ENCODE results near the gene CCDC148.
"Not testable (repeated sequence)": the region's sequence is repeated elsewhere in the genome, so short reads cannot be mapped to it uniquely, and the experiment has no call there.

CCDC148 gene

DNA sequence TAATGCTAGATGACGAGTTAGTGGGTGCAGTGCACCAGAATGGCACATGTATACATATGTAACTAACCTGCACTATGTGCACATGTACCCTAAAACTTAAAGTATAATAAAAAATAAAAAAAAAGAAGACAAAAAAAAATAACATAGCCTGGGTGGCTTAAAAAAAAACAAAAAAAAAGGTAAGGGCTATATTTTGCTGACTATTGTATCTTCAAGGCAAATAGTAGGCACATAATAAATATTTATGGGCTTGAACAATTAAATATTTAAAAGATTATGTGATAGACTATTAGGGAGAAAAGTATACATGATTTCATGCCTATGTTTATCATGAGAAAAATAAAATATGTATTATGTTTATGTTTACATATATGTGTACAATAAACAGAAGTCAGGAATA is 99.4 kb downstream of the CCDC148 start:
- no peak for DNase-seq (ENCODE audit: low read depth in 1 of 2, low spot score in 1 of 2)
- TF ChIP-seq JUND (IDR thresholded peaks at IDR 0.05; ENCODE audit: low read depth), result no peak
- in situ Hi-C loops (cut with HindIII; ENCODE audit: low pct_unique_long_range_greater_than_20kb, low sequenced_read_pairs), result no loop called here

DNA sequence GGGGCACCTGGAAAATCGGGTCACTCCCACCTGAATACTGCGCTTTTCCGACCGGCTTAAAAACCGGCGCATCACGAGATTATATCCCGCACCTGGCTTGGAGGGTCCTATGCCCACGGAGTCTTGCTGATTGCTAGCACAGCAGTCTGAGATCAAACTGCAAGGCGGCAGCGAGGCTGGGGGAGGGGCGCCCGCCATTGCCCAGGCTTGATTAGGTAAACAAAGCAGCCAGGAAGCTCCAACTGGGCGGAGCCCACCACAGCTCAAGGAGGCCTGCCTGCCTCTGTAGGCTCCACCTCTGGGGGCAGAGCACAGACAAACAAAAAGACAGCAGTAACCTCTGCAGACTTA is 105.1 kb downstream of the CCDC148 start:
- in situ Hi-C loops (cut with HindIII; ENCODE audit: low pct_unique_long_range_greater_than_20kb, low sequenced_read_pairs); DNase-seq (ENCODE audit: low read depth in 1 of 2, low spot score in 1 of 2): not testable (repeated sequence)

DNA sequence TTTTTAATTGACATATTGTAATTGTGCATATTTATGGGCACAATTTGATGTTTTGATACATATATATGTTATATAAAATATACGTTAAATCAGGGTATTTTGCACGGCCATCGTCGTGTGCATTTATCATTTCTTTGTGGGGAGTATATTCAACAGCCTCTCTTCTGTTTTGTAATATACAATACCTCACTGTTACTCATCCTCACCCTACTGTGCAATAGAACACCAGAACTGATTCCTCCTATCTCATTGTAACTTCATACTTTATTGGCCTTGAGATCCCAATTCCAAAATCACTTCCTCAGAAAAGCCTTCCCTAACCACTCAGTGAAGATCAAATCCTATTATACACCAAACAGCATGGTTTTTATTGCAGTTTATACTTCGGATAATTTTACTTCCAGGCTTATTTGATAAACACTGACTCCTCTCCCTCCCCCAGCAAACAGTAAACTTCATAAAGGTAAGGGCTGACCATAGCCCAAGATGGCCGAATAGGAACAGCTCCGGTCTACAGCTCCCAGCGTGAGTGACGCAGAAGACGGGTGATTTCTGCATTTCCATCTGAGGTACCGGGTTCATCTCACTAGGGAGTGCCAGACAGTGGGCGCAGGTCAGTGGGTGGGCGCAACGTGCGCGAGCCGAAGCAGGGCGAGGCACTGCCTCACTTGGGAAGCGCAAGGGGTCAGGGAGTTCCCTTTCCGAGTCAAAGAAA is 105.6 kb downstream of the CCDC148 start:
- in situ Hi-C loops (cut with HindIII; ENCODE audit: low pct_unique_long_range_greater_than_20kb, low sequenced_read_pairs); DNase-seq (ENCODE audit: low read depth in 1 of 2, low spot score in 1 of 2): not testable (repeated sequence)

DNA sequence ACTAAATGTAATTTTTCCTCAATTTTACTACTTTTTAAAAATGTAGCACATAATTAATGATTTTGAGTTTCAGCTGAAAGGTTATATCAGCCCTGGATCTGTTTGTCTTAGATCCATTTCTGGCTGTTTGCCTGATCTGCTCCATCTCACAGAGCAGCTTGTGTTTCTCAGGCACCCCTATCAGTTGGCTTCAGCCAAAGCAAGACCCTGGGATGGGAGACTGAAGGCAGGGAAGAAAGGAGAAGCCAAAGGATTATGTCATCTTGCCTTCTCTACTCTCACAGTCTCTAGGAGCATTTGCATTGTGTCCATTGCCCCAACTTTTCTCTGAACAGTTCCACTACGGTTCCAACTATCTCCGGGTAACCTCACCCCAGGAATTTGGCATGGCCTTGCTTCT is 110.5 kb downstream of the CCDC148 start:
- no peak for TF ChIP-seq JUND (IDR thresholded peaks at IDR 0.05; ENCODE audit: low read depth)
- no peak for DNase-seq (ENCODE audit: low read depth in 1 of 2, low spot score in 1 of 2)
- in situ Hi-C loops (cut with HindIII; ENCODE audit: low pct_unique_long_range_greater_than_20kb, low sequenced_read_pairs), result no loop called here

DNA sequence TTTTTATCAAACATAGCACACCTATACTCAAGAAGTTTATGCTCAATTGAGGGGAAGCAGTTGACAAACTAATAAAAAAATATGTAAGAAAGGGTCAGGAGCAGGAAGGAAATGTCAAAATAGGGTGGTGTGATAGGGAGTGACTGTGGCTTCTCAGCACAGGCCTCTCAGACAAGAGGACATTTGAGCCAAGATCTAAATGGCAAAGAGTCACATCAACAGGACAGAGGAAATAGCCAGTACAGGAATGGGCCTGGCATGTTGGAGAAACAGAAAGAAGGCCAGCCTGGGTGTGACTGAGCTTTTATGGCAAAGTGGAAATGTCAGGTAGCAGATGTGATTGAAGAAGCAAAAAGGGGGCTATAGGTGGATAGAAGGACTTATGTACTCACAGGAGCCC is 117.0 kb downstream of the CCDC148 start:
- in situ Hi-C loops (cut with HindIII; ENCODE audit: low pct_unique_long_range_greater_than_20kb, low sequenced_read_pairs), result no loop called here
- no peak for DNase-seq (ENCODE audit: low read depth in 1 of 2, low spot score in 1 of 2)

DNA sequence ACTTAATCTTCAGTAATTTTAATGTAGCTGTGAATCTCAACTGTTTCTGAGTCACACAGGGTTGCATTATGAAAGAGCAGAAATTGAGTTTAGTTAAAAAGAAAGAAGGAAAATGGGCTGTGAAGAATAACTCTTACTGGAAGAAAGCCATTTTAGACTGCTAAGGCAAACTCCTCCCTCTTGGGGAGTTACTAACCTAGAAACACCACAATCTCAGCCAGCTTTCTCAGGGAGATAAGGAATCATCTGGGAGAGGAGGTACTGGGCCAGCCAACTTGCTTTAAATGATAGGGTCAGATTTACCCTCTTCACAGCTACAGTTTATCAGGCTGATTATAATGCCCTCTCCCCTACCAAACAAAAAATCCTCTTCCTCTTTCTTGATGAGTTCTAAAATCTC is 119.5 kb downstream of the CCDC148 start:
- TF ChIP-seq JUND (IDR thresholded peaks at IDR 0.05; ENCODE audit: low read depth), result no peak
- DNase-seq (ENCODE audit: low read depth in 1 of 2, low spot score in 1 of 2), result no peak
- in situ Hi-C loops (cut with HindIII; ENCODE audit: low pct_unique_long_range_greater_than_20kb, low sequenced_read_pairs), result no loop called here

More for the DNA sequence above, 117.0 kb downstream of the CCDC148 start:
- TF ChIP-seq JUND (IDR thresholded peaks at IDR 0.05; ENCODE audit: low read depth), result no peak

DNA sequence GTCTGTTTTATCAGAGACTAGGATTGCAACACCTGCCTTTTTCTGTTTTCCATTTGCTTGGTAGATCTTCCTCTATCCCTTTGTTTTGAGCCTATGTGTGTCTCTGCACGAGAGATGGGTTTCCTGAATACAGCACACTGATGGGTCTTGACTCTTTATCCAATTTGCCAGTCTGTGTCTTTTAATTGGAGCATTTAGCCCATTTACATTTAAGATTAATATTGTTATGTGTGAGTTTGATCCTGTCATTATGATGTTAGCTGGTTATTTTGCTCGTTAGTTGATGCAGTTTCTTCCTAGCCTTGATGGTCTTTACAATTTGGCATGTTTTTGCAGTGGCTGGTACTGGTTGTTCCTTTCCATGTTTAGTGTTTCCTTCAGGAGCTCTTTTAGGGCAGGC is 124.8 kb downstream of the CCDC148 start:
- DNase-seq (ENCODE audit: low read depth in 1 of 2, low spot score in 1 of 2); in situ Hi-C loops (cut with HindIII; ENCODE audit: low pct_unique_long_range_greater_than_20kb, low sequenced_read_pairs): not testable (repeated sequence)

DNA sequence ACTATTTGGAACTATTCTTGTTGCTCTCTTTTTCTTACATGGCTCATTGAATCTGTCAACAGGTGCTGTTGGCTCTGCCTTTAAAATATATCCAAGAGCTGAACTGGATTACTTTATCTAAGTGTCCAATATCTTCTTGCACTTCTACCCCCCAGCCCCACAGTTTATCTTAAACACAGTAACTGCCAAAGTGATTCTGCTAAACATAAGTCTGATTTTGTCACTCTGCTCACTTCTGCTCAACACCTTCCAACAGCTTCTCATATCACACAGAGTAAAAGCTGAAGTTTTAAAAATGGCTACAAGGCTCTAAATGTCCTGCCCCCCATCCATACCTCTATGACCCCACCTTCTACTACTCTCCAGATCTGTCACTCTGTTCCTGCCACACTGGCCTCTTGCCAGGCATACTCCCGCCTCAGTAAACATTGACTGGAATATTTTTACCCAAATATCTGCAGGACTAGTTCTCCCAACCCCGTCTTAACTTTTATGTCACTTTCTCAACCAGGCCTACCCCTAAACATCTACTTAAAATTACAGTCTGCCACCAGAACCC is 130.7 kb downstream of the CCDC148 start:
- peak in 1 of 2 experiments; percentile 3 for DNase-seq (ENCODE audit: low read depth in 1 of 2, low spot score in 1 of 2)
- in situ Hi-C loops (cut with HindIII; ENCODE audit: low pct_unique_long_range_greater_than_20kb, low sequenced_read_pairs), result no loop called here
- no peak for TF ChIP-seq JUND (IDR thresholded peaks at IDR 0.05; ENCODE audit: low read depth)

DNA sequence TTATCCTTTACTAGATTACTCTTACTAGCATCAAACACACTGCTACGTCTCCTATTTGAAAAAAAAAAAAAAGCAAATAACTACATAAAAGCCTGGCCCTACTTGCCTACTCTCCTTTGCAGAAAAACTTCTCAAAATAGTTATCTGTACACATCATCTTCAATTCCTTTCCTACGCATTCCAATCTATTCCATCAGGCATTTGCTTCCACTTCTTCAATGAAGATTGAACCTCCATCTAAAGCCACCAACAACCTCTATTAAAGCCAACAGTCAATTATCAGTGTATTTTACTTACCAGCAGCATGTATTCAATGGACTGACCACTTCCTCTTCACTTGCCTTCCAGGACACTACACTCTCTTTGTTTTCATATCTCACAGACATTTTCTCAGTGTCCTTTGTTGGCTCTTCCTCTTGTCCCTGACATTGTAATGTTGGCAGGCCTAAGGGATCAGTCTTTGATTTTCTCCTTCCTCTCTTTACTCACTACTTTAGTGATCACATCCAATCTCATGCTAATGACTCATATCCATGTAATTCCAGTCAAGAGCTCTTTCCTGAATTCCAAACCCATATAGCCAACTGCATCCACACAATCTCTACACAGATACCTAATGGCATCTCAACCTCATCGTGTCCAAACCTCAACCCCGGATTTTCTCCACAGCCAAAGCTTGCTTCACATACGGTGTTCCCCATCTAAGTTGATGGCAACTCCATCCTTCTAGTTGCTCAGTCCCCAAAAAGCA is 131.3 kb downstream of the CCDC148 start:
- no peak for TF ChIP-seq JUND (IDR thresholded peaks at IDR 0.05; ENCODE audit: low read depth)
- in situ Hi-C loops (cut with HindIII; ENCODE audit: low pct_unique_long_range_greater_than_20kb, low sequenced_read_pairs), result no loop called here
- no peak for DNase-seq (ENCODE audit: low read depth in 1 of 2, low spot score in 1 of 2)

DNA sequence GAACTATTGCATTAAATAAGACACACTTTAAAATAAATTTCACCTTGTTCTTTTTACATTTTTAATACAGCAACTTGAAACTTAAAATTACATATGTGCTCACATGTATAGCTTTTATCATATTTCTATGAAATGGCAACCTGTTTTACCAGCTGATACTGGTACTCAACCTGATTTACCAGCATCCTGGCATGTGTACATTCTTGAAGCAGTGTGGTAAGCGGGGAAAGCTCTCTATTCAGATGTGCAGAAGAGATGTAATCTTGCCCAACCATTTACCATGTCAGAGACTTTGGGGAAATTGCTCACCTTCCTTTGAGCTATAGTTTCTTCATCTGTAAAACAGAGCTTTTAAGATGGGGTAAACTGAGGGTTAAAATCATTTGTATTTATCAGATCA is 133.2 kb downstream of the CCDC148 start:
- no peak for TF ChIP-seq JUND (IDR thresholded peaks at IDR 0.05; ENCODE audit: low read depth)
- no peak for DNase-seq (ENCODE audit: low read depth in 1 of 2, low spot score in 1 of 2)
- in situ Hi-C loops (cut with HindIII; ENCODE audit: low pct_unique_long_range_greater_than_20kb, low sequenced_read_pairs), result no loop called here

DNA sequence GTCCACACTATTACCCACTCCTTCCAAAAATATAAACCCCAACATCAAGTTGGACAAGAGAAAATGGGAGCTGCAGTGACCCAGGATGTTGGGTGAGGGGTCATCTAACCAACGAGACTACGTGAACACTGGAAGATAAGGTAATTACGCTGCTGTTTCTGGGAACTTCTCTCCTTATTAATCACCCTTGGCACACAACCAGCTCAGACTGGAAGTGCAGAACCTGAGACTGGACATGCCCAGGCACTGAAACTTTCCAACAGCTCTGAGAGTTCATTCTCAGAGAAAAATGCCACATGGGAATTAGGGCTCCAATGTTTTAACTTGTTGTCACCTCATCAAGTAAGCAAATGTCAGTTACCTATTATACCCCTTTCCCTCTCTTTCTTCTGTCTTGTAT is 135.3 kb downstream of the CCDC148 start:
- TF ChIP-seq JUND (IDR thresholded peaks at IDR 0.05; ENCODE audit: low read depth), result no peak
- peak in 1 of 2 experiments; percentile 4 for DNase-seq (ENCODE audit: low read depth in 1 of 2, low spot score in 1 of 2)
- in situ Hi-C loops (cut with HindIII; ENCODE audit: low pct_unique_long_range_greater_than_20kb, low sequenced_read_pairs), result no loop called here

DNA sequence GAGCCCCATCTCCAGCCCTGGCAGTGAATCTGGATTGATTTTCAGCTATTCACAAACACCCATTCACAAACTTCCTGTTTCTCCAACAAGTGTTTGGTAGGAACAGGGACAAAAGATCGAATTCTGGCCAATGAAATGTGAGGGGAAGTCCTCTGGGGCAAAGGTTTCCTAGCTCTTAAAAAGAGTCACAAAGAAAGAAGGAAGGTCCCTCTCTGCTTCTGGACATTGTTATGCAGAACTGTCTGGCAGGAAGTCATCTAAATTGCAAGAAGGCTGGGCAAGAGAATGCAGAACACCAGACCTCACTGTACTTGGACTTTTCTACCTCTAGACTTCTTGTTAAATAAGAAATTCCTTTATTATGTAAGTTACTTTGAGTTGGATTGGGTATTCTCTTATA is 137.3 kb downstream of the CCDC148 start:
- TF ChIP-seq JUND (IDR thresholded peaks at IDR 0.05; ENCODE audit: low read depth), result no peak
- in situ Hi-C loops (cut with HindIII; ENCODE audit: low pct_unique_long_range_greater_than_20kb, low sequenced_read_pairs), result no loop called here
- no peak for DNase-seq (ENCODE audit: low read depth in 1 of 2, low spot score in 1 of 2)

DNA sequence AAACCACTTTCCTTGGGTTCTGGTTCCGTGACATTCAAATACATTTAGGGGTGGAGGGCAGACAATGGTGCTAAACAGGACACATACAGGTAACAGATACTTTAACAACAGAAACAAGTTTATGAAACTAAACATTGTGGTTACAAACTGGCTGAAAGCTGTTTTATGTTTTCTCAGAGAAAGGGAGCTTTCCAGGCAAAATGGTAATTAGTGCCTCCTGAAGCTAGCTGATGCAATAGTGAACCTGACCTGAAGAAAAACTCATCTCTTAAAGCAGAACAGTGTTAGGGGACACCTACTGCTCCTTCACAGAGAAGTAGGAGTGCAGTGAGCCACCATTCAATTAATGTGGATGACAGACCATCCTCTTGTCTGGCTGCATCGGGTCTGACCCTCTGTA is 138.9 kb downstream of the CCDC148 start:
- in situ Hi-C loops (cut with HindIII; ENCODE audit: low pct_unique_long_range_greater_than_20kb, low sequenced_read_pairs), result no loop called here
- no peak for TF ChIP-seq JUND (IDR thresholded peaks at IDR 0.05; ENCODE audit: low read depth)
- no peak for DNase-seq (ENCODE audit: low read depth in 1 of 2, low spot score in 1 of 2)
